ENCODE data around the gene EVPL.

DNA sequence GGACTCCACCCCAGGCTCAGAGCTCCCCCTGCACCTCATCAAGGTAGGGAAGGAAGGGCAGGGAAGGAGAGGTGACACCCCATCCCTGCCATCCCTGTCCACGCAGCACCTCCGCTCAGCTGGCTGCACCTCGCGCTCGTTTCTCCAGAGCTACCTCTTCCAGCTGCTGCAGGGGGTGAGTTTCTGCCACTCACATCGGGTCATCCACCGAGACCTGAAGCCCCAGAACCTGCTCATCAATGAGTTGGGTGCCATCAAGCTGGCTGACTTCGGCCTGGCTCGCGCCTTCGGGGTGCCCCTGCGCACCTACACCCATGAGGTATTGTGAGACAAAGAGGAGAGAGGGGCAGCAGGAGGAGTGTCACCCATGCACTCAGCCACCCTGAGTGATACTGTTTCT is 25.0 kb downstream of the EVPL start:
- TF ChIP-seq CTCF (IDR thresholded peaks at IDR 0.05) (no peak), POLR2A (IDR thresholded peaks at IDR 0.05) (no peak)

Data from right lobe of liver (tissue), 4 donors.